H4 (cell line): ENCODE results near the gene C2CD4C. TPM values are rescaled to one million over a fixed set of nuclear protein-coding genes. Genes with fewer than 3 reads are reported as not detected.
A peak's percentile ranks its signal among the peaks of the same experiment; 100 is the strongest.
"Not testable (repeated sequence)": the region's sequence is repeated elsewhere in the genome, so short reads cannot be mapped to it uniquely, and the experiment has no call there.

ENCODE experiments used
- DNase-seq: peaks from one replicate; pipeline ENCODE4 v3.0.0-alpha.2; 2015; ENCODE audit warnings: low spot score
- total RNA-seq: library from RNA; depleted of rRNA; stranded (reverse); fragments of >200 nt; shearing (Covaris generic); gene quantifications from 2 replicates; pipeline ENCODE4 v1.2.3, GENCODE V29; 2014

Gene C2CD4C
- total RNA-seq, 1 experiment from 2014 or later, result 0.93 TPM

GRCh38 chr19:382578-382977, 26.4 kb downstream of the C2CD4C start:
- peak; percentile 76 for DNase-seq

- not testable (repeated sequence) for DNase-seq
These were observed 27.0 kb downstream of the C2CD4C start for GRCh38 chr19:381901-382300.

GRCh38 chr19:380618-381219, 28.2 kb downstream of the C2CD4C start:
- DNase-seq, result not testable (repeated sequence)

- DNase-seq, result no peak
These were observed 29.2 kb downstream of the C2CD4C start for GRCh38 chr19:379796-380195.

GRCh38 chr19:378706-379105, 30.2 kb downstream of the C2CD4C start:
- DNase-seq, result no peak

- DNase-seq, result no peak
These were observed 31.0 kb downstream of the C2CD4C start for GRCh38 chr19:377801-378581.

- DNase-seq, result no peak
These were observed 32.9 kb downstream of the C2CD4C start for GRCh38 chr19:376111-376470.

- DNase-seq, result no peak
These were observed 33.4 kb downstream of the C2CD4C start for GRCh38 chr19:375395-376110.

- no peak for DNase-seq
These were observed 34.1 kb downstream of the C2CD4C start for GRCh38 chr19:374886-375235.

GRCh38 chr19:374183-374885, 34.6 kb downstream of the C2CD4C start:
- DNase-seq, result no peak

- DNase-seq, result no peak
These were observed 35.4 kb downstream of the C2CD4C start for GRCh38 chr19:373391-374182.

- DNase-seq, result peak; percentile 70
These were observed 36.5 kb downstream of the C2CD4C start for GRCh38 chr19:372306-372890.

GRCh38 chr19:371501-372168, 37.3 kb downstream of the C2CD4C start:
- no peak for DNase-seq

- DNase-seq, result no peak
These were observed 38.2 kb downstream of the C2CD4C start for GRCh38 chr19:370641-371330.

- DNase-seq, result no peak
These were observed 39.1 kb downstream of the C2CD4C start for GRCh38 chr19:369876-370275.

GRCh38 chr19:369256-369655, 39.7 kb downstream of the C2CD4C start:
- no peak for DNase-seq

GRCh38 chr19:368630-369024, 40.3 kb downstream of the C2CD4C start:
- no peak for DNase-seq

GRCh38 chr19:367963-368629, 40.9 kb downstream of the C2CD4C start:
- DNase-seq, result no peak

- no peak for DNase-seq
These were observed 41.4 kb downstream of the C2CD4C start for GRCh38 chr19:367561-367960.
